ENCODE measurements around the gene EPB41L4A. TPM values are rescaled to one million over a fixed set of nuclear protein-coding genes. Genes with fewer than 3 reads are reported as not detected.

The EPB41L4A gene
- total RNA-seq, 1 experiment from 2014 or later = 5.2 TPM

DNA sequence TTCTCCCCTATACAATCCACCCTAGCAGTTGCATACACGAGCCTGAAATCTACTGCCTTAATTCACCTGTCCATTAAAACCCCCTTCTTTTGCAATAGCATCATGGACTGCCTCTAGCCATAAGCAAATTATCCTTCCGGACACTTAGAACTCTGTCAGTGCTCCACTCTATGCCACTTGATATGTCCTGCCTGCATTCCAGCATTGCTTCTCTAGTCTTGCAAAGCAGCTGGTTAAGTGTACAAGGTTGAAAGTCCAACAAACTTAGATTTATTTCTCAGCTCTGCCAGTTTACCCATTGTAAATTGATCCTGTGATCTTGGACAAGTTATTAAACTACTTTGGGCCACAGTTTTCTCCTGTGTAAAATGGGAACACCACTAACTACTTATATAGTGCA, 197.9 kb downstream of the EPB41L4A start:
- Mint-ChIP-seq H3K27me3 (ENCODE audit: low read depth) (no peaks in the 10 kb centered on the region), H3K9me3 (no peaks in the 10 kb centered on the region), H3K4me1 (peaks cover 17% of the 10 kb centered on the region), H3K27ac (no peak overlapping the region), H3K36me3 (no peaks in the 10 kb centered on the region), H3K4me3 (no peak overlapping the region)
- ChIA-PET POLR2A (no interaction called here), CTCF (interaction anchor here (0.9 kb wide), 1 partner anchor 199 kb away, joined by 4 read pairs; no protein-coding TSS in a partner anchor)
- no peak for ATAC-seq
- DNase-seq (ENCODE audit: low spot score) = no peak
- TF ChIP-seq, protein P1, sequence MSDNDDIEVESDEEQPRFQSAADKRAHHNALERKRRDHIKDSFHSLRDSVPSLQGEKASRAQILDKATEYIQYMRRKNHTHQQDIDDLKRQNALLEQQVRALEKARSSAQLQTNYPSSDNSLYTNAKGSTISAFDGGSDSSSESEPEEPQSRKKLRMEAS (CRISPR knock-in tag; IDR thresholded peaks at IDR 0.05) = no peak
- TF ChIP-seq TP53 (CRISPR knock-in tag; IDR thresholded peaks at IDR 0.05) (no peak), RORB (CRISPR knock-in tag; IDR thresholded peaks at IDR 0.05) (no peak), FOXP1 (CRISPR knock-in tag; IDR thresholded peaks at IDR 0.05; ENCODE audit: borderline replicate concordance) (no peak), ZNF219 (CRISPR knock-in tag; IDR thresholded peaks at IDR 0.05; ENCODE audit: borderline replicate concordance) (no peak), KAT7 (CRISPR knock-in tag; IDR thresholded peaks at IDR 0.05; ENCODE audit: borderline replicate concordance) (no peak)
- TF ChIP-seq, protein P2, sequence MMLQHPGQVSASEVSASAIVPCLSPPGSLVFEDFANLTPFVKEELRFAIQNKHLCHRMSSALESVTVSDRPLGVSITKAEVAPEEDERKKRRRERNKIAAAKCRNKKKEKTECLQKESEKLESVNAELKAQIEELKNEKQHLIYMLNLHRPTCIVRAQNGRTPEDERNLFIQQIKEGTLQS (CRISPR knock-in tag; conservative IDR thresholded peaks at IDR 0.05) = no peak

DNA sequence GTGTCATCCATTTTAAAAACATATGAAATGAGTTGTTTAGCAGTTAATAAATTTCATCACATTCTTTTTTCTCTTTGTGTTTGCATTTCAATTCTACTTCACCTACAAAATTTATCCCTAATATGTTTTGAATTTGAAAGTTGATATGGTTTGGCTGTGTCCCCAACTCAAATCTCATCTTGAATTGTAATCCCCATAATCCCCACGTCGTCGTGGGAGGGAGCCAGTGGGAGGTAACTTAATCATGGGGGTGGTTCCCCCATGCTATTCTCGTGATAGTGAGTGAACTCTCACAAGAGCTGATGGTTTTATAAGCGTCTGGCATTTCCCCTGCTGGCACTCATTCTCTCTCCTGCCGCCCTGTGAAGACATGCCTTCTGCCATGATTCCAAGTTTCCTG, 200.1 kb downstream of the EPB41L4A start:
- CTCF ChIA-PET = interaction anchor here (1.7 kb wide), 1 partner anchor 201 kb away, joined by 11 read pairs; no protein-coding TSS in a partner anchor
- no peaks in the 10 kb centered on the region for H3K36me3 Mint-ChIP-seq

DNA sequence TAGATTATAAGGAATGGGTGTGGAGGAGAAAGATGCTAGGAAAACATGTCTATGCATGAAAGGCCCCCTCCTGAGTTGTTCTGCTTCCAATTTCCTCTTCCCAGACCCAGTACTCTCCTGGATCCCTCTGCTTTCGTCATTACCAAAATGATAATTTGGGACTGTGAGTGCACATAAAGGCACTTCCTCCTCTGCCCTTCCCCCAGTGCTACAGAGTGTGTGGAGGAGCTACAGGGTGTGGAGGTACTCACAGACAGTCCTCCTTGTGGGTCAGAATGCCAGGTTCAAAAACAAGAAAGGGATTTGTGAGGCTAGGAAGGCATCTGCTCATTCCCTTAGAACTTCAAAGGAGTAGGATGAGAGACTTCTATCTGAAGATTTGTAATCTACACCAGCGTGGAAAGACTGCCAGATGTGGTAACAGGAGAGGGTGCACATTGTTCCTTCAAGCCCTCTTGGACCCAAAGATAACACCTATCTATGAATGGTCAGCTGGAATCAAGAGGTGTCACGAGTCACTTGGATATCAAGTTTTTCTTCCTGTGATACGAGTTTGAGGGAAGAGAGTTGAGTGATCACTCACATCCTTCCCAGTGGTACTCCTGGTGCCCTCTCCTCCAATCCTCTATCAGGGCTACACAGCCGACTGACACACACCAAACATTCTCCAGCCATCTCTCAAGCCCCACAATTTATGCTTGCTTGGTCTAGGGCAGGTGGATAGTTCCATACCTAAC, 201.1 kb downstream of the EPB41L4A start:
- ATAC-seq = no peak
- Mint-ChIP-seq H3K36me3 (no peaks in the 10 kb centered on the region), H3K27me3 (ENCODE audit: low read depth) (no peaks in the 10 kb centered on the region), H3K9me3 (no peaks in the 10 kb centered on the region), H3K27ac (peak overlapping the region; percentile 81; the same call in 1 of the 2 replicates), H3K4me1 (peaks cover 17% of the 10 kb centered on the region), H3K4me3 (no peak overlapping the region)
- POLR2A ChIA-PET = no interaction called here
- no peak for DNase-seq (ENCODE audit: low spot score)
- CTCF ChIA-PET = interaction anchor here (1.7 kb wide), 1 partner anchor 202 kb away, joined by 11 read pairs; no protein-coding TSS in a partner anchor
- TF ChIP-seq, protein P3, sequence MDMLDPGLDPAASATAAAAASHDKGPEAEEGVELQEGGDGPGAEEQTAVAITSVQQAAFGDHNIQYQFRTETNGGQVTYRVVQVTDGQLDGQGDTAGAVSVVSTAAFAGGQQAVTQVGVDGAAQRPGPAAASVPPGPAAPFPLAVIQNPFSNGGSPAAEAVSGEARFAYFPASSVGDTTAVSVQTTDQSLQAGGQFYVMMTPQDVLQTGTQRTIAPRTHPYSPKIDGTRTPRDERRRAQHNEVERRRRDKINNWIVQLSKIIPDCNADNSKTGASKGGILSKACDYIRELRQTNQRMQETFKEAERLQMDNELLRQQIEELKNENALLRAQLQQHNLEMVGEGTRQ (CRISPR knock-in tag; IDR thresholded peaks at IDR 0.05) = no peak
- TF ChIP-seq KAT7 (CRISPR knock-in tag; IDR thresholded peaks at IDR 0.05; ENCODE audit: borderline replicate concordance) (no peak), MYBL2 (CRISPR knock-in tag; IDR thresholded peaks at IDR 0.05) (no peak), NR1H2 (CRISPR knock-in tag; IDR thresholded peaks at IDR 0.05) (no peak)
- TF ChIP-seq, protein P4, sequence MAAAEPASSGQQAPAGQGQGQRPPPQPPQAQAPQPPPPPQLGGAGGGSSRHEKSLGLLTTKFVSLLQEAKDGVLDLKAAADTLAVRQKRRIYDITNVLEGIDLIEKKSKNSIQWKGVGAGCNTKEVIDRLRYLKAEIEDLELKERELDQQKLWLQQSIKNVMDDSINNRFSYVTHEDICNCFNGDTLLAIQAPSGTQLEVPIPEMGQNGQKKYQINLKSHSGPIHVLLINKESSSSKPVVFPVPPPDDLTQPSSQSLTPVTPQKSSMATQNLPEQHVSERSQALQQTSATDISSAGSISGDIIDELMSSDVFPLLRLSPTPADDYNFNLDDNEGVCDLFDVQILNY (CRISPR knock-in tag; IDR thresholded peaks at IDR 0.05) = no peak
- TF ChIP-seq, protein P5, sequence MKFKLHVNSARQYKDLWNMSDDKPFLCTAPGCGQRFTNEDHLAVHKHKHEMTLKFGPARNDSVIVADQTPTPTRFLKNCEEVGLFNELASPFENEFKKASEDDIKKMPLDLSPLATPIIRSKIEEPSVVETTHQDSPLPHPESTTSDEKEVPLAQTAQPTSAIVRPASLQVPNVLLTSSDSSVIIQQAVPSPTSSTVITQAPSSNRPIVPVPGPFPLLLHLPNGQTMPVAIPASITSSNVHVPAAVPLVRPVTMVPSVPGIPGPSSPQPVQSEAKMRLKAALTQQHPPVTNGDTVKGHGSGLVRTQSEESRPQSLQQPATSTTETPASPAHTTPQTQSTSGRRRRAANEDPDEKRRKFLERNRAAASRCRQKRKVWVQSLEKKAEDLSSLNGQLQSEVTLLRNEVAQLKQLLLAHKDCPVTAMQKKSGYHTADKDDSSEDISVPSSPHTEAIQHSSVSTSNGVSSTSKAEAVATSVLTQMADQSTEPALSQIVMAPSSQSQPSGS (CRISPR knock-in tag; IDR thresholded peaks at IDR 0.05; ENCODE audit: borderline replicate concordance, low read depth) = no peak
- TF ChIP-seq, protein P6, sequence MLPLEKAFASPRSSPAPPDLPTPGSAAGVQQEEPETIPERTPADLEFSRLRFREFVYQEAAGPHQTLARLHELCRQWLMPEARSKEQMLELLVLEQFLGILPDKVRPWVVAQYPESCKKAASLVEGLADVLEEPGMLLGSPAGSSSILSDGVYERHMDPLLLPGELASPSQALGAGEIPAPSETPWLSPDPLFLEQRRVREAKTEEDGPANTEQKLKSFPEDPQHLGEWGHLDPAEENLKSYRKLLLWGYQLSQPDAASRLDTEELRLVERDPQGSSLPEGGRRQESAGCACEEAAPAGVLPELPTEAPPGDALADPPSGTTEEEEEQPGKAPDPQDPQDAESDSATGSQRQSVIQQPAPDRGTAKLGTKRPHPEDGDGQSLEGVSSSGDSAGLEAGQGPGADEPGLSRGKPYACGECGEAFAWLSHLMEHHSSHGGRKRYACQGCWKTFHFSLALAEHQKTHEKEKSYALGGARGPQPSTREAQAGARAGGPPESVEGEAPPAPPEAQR (CRISPR knock-in tag; IDR thresholded peaks at IDR 0.05) = no peak

More for the DNA sequence above, 200.1 kb downstream of the EPB41L4A start:
- Mint-ChIP-seq H3K27me3 (ENCODE audit: low read depth) (no peaks in the 10 kb centered on the region), H3K4me1 (peaks cover 17% of the 10 kb centered on the region), H3K4me3 (no peak overlapping the region), H3K27ac (no peak overlapping the region), H3K9me3 (no peaks in the 10 kb centered on the region)
- DNase-seq (ENCODE audit: low spot score) = no peak
- TF ChIP-seq, protein P7, sequence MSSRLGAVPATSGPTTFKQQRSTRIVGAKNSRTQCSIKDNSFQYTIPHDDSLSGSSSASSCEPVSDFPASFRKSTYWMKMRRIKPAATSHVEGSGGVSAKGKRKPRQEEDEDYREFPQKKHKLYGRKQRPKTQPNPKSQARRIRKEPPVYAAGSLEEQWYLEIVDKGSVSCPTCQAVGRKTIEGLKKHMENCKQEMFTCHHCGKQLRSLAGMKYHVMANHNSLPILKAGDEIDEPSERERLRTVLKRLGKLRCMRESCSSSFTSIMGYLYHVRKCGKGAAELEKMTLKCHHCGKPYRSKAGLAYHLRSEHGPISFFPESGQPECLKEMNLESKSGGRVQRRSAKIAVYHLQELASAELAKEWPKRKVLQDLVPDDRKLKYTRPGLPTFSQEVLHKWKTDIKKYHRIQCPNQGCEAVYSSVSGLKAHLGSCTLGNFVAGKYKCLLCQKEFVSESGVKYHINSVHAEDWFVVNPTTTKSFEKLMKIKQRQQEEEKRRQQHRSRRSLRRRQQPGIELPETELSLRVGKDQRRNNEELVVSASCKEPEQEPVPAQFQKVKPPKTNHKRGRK (CRISPR knock-in tag; IDR thresholded peaks at IDR 0.05; ENCODE audit: borderline replicate concordance) = no peak
- no peak for TF ChIP-seq TEAD1 (CRISPR knock-in tag; IDR thresholded peaks at IDR 0.05)
- TF ChIP-seq, protein P8, sequence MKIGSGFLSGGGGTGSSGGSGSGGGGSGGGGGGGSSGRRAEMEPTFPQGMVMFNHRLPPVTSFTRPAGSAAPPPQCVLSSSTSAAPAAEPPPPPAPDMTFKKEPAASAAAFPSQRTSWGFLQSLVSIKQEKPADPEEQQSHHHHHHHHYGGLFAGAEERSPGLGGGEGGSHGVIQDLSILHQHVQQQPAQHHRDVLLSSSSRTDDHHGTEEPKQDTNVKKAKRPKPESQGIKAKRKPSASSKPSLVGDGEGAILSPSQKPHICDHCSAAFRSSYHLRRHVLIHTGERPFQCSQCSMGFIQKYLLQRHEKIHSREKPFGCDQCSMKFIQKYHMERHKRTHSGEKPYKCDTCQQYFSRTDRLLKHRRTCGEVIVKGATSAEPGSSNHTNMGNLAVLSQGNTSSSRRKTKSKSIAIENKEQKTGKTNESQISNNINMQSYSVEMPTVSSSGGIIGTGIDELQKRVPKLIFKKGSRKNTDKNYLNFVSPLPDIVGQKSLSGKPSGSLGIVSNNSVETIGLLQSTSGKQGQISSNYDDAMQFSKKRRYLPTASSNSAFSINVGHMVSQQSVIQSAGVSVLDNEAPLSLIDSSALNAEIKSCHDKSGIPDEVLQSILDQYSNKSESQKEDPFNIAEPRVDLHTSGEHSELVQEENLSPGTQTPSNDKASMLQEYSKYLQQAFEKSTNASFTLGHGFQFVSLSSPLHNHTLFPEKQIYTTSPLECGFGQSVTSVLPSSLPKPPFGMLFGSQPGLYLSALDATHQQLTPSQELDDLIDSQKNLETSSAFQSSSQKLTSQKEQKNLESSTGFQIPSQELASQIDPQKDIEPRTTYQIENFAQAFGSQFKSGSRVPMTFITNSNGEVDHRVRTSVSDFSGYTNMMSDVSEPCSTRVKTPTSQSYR (CRISPR knock-in tag; IDR thresholded peaks at IDR 0.05) = no peak
- no peak for TF ChIP-seq ZNF671 (CRISPR knock-in tag; IDR thresholded peaks at IDR 0.05)
- ATAC-seq = no peak
- POLR2A ChIA-PET = no interaction called here
